Activated naive CD8-positive, alpha-beta T cell (primary cell): ENCODE data around the gene GTF2H4.

Source experiments
- H3K27ac Mint-ChIP-seq: one replicate; pipeline ENCODE4 v1.8.0; 2021; ENCODE audit warnings: mixed read lengths
- H3K27me3 Mint-ChIP-seq: one replicate; pipeline ENCODE4 v1.8.0; 2021; ENCODE audit warnings: mixed read lengths
- H3K36me3 Mint-ChIP-seq: one replicate; pipeline ENCODE4 v1.8.0; 2021; ENCODE audit warnings: mixed read lengths
- H3K4me1 Mint-ChIP-seq: one replicate; pipeline ENCODE4 v1.8.0; 2021; ENCODE audit warnings: low read depth, mixed read lengths
- H3K4me3 Mint-ChIP-seq: one replicate; pipeline ENCODE4 v1.8.0; 2021; ENCODE audit warnings: mild to moderate bottlenecking, mixed read lengths
- H3K9me3 Mint-ChIP-seq: one replicate; pipeline ENCODE4 v1.8.0; 2021; ENCODE audit warnings: low read depth, mixed read lengths

Gene GTF2H4

GRCh38 chr6:30939473-30939872 is 31.5 kb downstream of the GTF2H4 start:
- Mint-ChIP-seq H3K4me1 (no peaks in the 10 kb centered on the region), H3K4me3 (no peak overlapping the region), H3K9me3 (no peaks in the 10 kb centered on the region), H3K27ac (no peak overlapping the region), H3K36me3 (no peaks in the 10 kb centered on the region), H3K27me3 (peaks cover 24% of the 10 kb centered on the region)

DNA sequence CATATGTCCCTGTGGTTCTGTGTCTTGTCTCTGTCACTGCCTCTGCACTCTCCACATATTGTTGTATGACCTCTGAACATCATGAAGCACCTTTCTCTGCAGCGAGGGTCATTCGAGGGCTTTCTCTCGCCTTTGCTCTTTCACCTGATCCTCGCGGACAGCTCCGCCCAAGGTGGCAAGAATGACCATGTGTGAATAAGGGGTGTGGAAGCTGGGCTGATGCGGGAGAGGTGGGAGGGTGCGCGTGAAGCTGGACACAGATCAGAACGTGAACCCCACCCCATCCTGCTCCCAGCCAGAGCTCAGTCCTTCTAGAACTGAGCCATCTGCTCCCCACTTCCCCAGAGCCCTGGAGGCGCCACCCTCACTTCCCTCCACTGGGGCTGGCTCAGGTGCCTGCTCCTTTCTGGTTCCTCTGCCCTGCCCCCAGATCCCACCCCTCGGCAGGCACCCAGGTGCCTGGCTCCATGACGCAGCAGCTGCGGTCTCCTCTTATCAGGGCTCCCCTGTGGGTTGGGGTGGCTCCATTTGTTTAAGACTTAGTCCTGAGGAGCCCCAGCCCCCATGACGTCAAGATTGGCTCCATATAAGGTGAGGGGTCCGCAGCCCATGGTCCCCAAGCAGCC is 32.5 kb downstream of the GTF2H4 start, which contains the start of gene MUCL3:
Gene MUCL3, plus strand, starts transcription at position 613 of the 626 bp plus-strand sequence. CDS start 27 bp downstream, outside the sequence.
- Mint-ChIP-seq H3K9me3 (no peaks in the 10 kb centered on the region), H3K4me1 (no peaks in the 10 kb centered on the region), H3K27me3 (peaks cover 30% of the 10 kb centered on the region), H3K4me3 (no peak within 1 kb of the TSS), H3K27ac (no peak within 1 kb of the TSS), H3K36me3 (no peaks in the 10 kb centered on the region)

GRCh38 chr6:30942338-30943060 is 34.5 kb downstream of the GTF2H4 start:
- H3K27me3 Mint-ChIP-seq: peaks cover 29% of the 10 kb centered on the region
- no peak overlapping the region for H3K4me3 Mint-ChIP-seq
- H3K36me3 Mint-ChIP-seq: no peaks in the 10 kb centered on the region
- no peak overlapping the region for H3K27ac Mint-ChIP-seq
- H3K9me3 Mint-ChIP-seq: no peaks in the 10 kb centered on the region
- H3K4me1 Mint-ChIP-seq: no peaks in the 10 kb centered on the region

DNA sequence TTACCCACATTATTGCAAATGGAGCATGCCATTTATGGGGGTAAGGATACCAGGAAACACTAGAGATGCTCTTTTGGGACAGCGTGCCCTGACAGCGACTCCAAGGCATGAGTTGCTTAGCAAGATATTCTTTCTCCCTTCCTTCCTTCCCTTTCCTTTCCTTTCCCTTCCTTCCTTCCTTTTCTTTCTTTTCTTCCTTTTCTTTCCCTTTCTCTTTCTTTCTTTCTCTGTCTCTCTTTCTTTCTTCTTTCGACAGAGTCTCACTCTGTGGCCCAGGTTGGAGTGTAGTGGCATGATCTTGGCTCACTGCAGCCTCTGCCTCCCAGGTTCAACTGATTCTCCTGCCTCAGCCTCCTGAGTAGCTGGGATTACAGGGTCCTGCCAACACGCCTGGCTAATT is 36.0 kb downstream of the GTF2H4 start:
- Mint-ChIP-seq H3K27me3 (peaks cover 27% of the 10 kb centered on the region), H3K4me1 (no peaks in the 10 kb centered on the region), H3K4me3 (no peak overlapping the region), H3K36me3 (peaks cover 3% of the 10 kb centered on the region), H3K9me3 (no peaks in the 10 kb centered on the region), H3K27ac (no peak overlapping the region)

GRCh38 chr6:30945281-30945680 is 37.3 kb downstream of the GTF2H4 start:
- H3K4me1 Mint-ChIP-seq: no peaks in the 10 kb centered on the region
- peaks cover 9% of the 10 kb centered on the region for H3K36me3 Mint-ChIP-seq
- H3K4me3 Mint-ChIP-seq: no peak overlapping the region
- H3K27ac Mint-ChIP-seq: no peak overlapping the region
- no peaks in the 10 kb centered on the region for H3K9me3 Mint-ChIP-seq
- H3K27me3 Mint-ChIP-seq: peaks cover 27% of the 10 kb centered on the region

- Mint-ChIP-seq H3K4me1 (no peaks in the 10 kb centered on the region), H3K36me3 (peaks cover 10% of the 10 kb centered on the region), H3K27ac (no peak overlapping the region), H3K27me3 (peaks cover 21% of the 10 kb centered on the region), H3K9me3 (no peaks in the 10 kb centered on the region), H3K4me3 (no peak overlapping the region)
Observed at GRCh38 chr6:30947231-30947630, 39.2 kb downstream of the GTF2H4 start.

- peaks cover 4% of the 10 kb centered on the region for H3K4me1 Mint-ChIP-seq
- H3K36me3 Mint-ChIP-seq: peaks cover 10% of the 10 kb centered on the region
- no peak overlapping the region for H3K4me3 Mint-ChIP-seq
- H3K27me3 Mint-ChIP-seq: peaks cover 9% of the 10 kb centered on the region
- H3K27ac Mint-ChIP-seq: no peak overlapping the region
- no peaks in the 10 kb centered on the region for H3K9me3 Mint-ChIP-seq
Observed at GRCh38 chr6:30948811-30949210, 40.8 kb downstream of the GTF2H4 start.

- H3K4me1 Mint-ChIP-seq: peaks cover 26% of the 10 kb centered on the region
- peaks cover 10% of the 10 kb centered on the region for H3K36me3 Mint-ChIP-seq
- H3K4me3 Mint-ChIP-seq: no peak overlapping the region
- no peak overlapping the region for H3K27ac Mint-ChIP-seq
- no peaks in the 10 kb centered on the region for H3K27me3 Mint-ChIP-seq
- H3K9me3 Mint-ChIP-seq: no peaks in the 10 kb centered on the region
Observed at GRCh38 chr6:30951907-30952469, 44.0 kb downstream of the GTF2H4 start.

- no peaks in the 10 kb centered on the region for H3K27me3 Mint-ChIP-seq
- H3K4me3 Mint-ChIP-seq: peak overlapping the region; percentile 86
- H3K36me3 Mint-ChIP-seq: peaks cover 3% of the 10 kb centered on the region
Observed at GRCh38 chr6:30954631-30955366, 46.8 kb downstream of the GTF2H4 start.

DNA sequence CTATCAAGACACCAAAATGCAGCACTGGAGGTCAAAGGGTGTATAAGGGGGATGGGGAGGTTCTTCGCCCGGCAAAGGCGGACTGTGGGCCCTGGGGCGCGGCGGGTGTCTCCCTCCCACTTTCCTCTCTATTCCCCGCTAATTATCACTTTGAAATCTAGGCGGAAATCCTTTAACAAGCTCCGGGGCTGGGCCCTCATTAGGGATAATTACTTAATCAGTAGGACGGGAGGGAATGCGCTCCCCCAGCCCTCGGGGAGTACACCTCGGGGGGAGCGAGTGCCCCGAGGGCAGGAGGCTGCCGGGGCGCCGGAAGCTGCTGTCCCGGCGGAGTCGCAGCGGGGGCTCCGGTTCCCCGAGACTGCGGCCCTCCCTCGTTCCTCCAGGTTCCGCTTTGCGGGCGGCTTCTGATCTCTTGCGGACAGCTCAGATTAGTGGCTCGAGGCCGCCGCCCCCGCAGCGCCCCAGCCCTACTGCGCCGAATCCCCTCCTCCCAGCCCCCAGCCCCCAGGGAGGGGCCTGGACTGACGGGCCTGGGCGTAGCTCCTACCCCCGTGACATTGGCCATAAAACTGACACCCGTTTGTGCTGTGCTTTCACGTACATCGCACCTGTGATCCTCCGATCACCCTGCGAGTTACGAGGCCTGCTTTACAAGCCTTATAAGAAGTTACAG is 47.5 kb downstream of the GTF2H4 start:
- H3K27ac Mint-ChIP-seq: peak overlapping the region; percentile 85
- peak overlapping the region; percentile 86 for H3K4me3 Mint-ChIP-seq
- no peaks in the 10 kb centered on the region for H3K27me3 Mint-ChIP-seq
- H3K4me1 Mint-ChIP-seq: peaks cover 28% of the 10 kb centered on the region
- H3K9me3 Mint-ChIP-seq: no peaks in the 10 kb centered on the region
- H3K36me3 Mint-ChIP-seq: no peaks in the 10 kb centered on the region

More at GRCh38 chr6:30954631-30955366, 46.8 kb downstream of the GTF2H4 start:
- Mint-ChIP-seq H3K9me3 (no peaks in the 10 kb centered on the region), H3K4me1 (peaks cover 28% of the 10 kb centered on the region), H3K27ac (peak overlapping the region; percentile 85)

- Mint-ChIP-seq H3K36me3 (no peaks in the 10 kb centered on the region), H3K4me3 (no peak overlapping the region), H3K27me3 (no peaks in the 10 kb centered on the region), H3K27ac (no peak overlapping the region), H3K4me1 (peaks cover 28% of the 10 kb centered on the region), H3K9me3 (no peaks in the 10 kb centered on the region)
Observed at GRCh38 chr6:30957716-30958115, 49.7 kb downstream of the GTF2H4 start.

- no peak overlapping the region for H3K4me3 Mint-ChIP-seq
- H3K4me1 Mint-ChIP-seq: peaks cover 11% of the 10 kb centered on the region
- no peaks in the 10 kb centered on the region for H3K36me3 Mint-ChIP-seq
- peaks cover 8% of the 10 kb centered on the region for H3K27me3 Mint-ChIP-seq
- no peaks in the 10 kb centered on the region for H3K9me3 Mint-ChIP-seq
- H3K27ac Mint-ChIP-seq: no peak overlapping the region
Observed at GRCh38 chr6:30960907-30961673, 53.1 kb downstream of the GTF2H4 start.

GRCh38 chr6:30962716-30963115 is 54.7 kb downstream of the GTF2H4 start:
- Mint-ChIP-seq H3K4me3 (no peak overlapping the region), H3K4me1 (peaks cover 2% of the 10 kb centered on the region), H3K9me3 (no peaks in the 10 kb centered on the region), H3K27ac (no peak overlapping the region), H3K27me3 (peaks cover 12% of the 10 kb centered on the region), H3K36me3 (no peaks in the 10 kb centered on the region)

DNA sequence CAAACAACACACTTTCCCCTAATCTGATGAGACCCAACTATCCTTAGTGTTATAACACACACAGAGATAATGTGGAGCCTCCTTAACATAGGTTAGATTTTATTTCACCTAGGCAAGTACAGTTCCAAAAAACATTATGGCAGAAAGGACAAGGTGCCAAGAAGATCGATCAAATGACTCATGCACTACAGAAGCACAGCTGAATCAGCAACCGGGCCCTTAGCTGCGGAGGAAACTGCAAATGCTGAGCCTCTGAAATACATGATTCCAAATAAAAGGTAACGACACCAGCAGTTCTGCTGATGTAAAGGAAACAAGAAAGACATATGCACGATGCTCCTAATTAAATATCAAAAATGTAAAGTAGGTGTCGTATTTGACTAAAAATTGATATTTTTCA is 55.6 kb downstream of the GTF2H4 start:
- H3K4me1 Mint-ChIP-seq: peaks cover 2% of the 10 kb centered on the region
- no peaks in the 10 kb centered on the region for H3K36me3 Mint-ChIP-seq
- peaks cover 12% of the 10 kb centered on the region for H3K27me3 Mint-ChIP-seq
- H3K4me3 Mint-ChIP-seq: no peak overlapping the region
- H3K27ac Mint-ChIP-seq: no peak overlapping the region
- no peaks in the 10 kb centered on the region for H3K9me3 Mint-ChIP-seq
